H9 (cell line): ENCODE data around the gene SP3. TPM values are rescaled to one million over a fixed set of nuclear protein-coding genes. Genes with fewer than 3 reads are reported as not detected.

Experiments
- DNase-seq: peaks from one replicate; pipeline ENCODE4 v3.0.0-alpha.2; 2017
- H2AFZ ChIP-seq: one replicate; pipeline ENCODE4 v1.6.1; 2013; ENCODE audit warnings: mild to moderate bottlenecking, low read length, control low read depth, moderate library complexity
- H2AK5ac ChIP-seq: 2 replicates; pipeline ENCODE4 v1.6.1; 2013; ENCODE audit warnings: low read length, control low read depth, mixed read lengths; ENCODE audit not compliant: insufficient read length
- H2BK120ac ChIP-seq: one replicate; pipeline ENCODE4 v1.6.1; 2013; ENCODE audit warnings: low read depth, mild to moderate bottlenecking, low read length, control low read depth, inconsistent platforms; ENCODE audit not compliant: poor library complexity, severe bottlenecking
- H2BK12ac ChIP-seq: 2 replicates; pipeline ENCODE4 v1.6.1; 2013; ENCODE audit warnings: low read length, control low read depth, mixed read lengths, low read depth; ENCODE audit not compliant: insufficient read length
- H2BK15ac ChIP-seq: 2 replicates; pipeline ENCODE4 v1.6.1; 2013; ENCODE audit warnings: low read depth, low read length, control low read depth
- H2BK20ac ChIP-seq: one replicate; pipeline ENCODE4 v1.6.1; 2013; ENCODE audit warnings: low read depth, mild to moderate bottlenecking, low read length, control low read depth, inconsistent platforms; ENCODE audit not compliant: poor library complexity, severe bottlenecking
- H2BK5ac ChIP-seq: 2 replicates; pipeline ENCODE4 v1.6.1; 2013; ENCODE audit warnings: low read length, control low read depth, mixed read lengths; ENCODE audit not compliant: insufficient read length
- H3K14ac ChIP-seq: 2 replicates; pipeline ENCODE4 v1.6.1; 2013; ENCODE audit warnings: low read length, control low read depth; ENCODE audit not compliant: insufficient read depth
- H3K18ac ChIP-seq: 2 replicates; pipeline ENCODE4 v1.6.1; 2013; ENCODE audit warnings: low read depth, mild to moderate bottlenecking, mixed read lengths, low read length, control low read depth; ENCODE audit not compliant: insufficient read length
- H3K23ac ChIP-seq: 2 replicates; pipeline ENCODE4 v1.6.1; 2013; ENCODE audit warnings: low read length, control low read depth, mixed read lengths, low read depth; ENCODE audit not compliant: insufficient read length
- H3K23me2 ChIP-seq: 2 replicates; pipeline ENCODE4 v1.6.1; 2013; ENCODE audit warnings: low read depth, mild to moderate bottlenecking, mixed read lengths, low read length, control low read depth; ENCODE audit not compliant: insufficient read length, poor library complexity, severe bottlenecking
- H3K27ac ChIP-seq: 2 replicates; pipeline ENCODE4 v1.5.1; 2013; ENCODE audit warnings: low read length, control low read depth, mixed read lengths, low read depth; ENCODE audit not compliant: insufficient read length
- H3K27me3 ChIP-seq: 2 replicates; pipeline ENCODE4 v1.6.1; 2013; ENCODE audit warnings: low read length, control low read depth, inconsistent platforms; ENCODE audit not compliant: insufficient read depth
- H3K4ac ChIP-seq: 2 replicates; pipeline ENCODE4 v1.6.1; 2013; ENCODE audit warnings: low read depth, mild to moderate bottlenecking, control low read depth, inconsistent platforms, low read length, moderate library complexity
- H3K4me1 ChIP-seq: 2 replicates; pipeline ENCODE4 v1.6.1; 2013; ENCODE audit warnings: low read length, control low read depth, inconsistent platforms; ENCODE audit not compliant: insufficient read depth
- H3K4me2 ChIP-seq: 2 replicates; pipeline ENCODE4 v1.6.1; 2013; ENCODE audit warnings: low read length, control low read depth, mixed read lengths; ENCODE audit not compliant: insufficient read length, insufficient read depth
- H3K56ac ChIP-seq: 2 replicates; pipeline ENCODE4 v1.6.1; 2013; ENCODE audit warnings: low read depth, mild to moderate bottlenecking, mixed read lengths, low read length, control low read depth; ENCODE audit not compliant: insufficient read length
- H3K79me1 ChIP-seq: 2 replicates; pipeline ENCODE4 v1.6.1; 2013; ENCODE audit warnings: low read depth, mild to moderate bottlenecking, moderate library complexity, low read length, control low read depth, inconsistent platforms; ENCODE audit not compliant: insufficient read depth, poor library complexity, severe bottlenecking
- H3K79me2 ChIP-seq: 2 replicates; pipeline ENCODE4 v1.6.1; 2013; ENCODE audit warnings: low read length, control low read depth, inconsistent platforms; ENCODE audit not compliant: insufficient read depth
- H3K9ac ChIP-seq: 2 replicates; pipeline ENCODE4 v1.6.1; 2013; ENCODE audit warnings: low read length, control low read depth, mixed read lengths; ENCODE audit not compliant: insufficient read length; ENCODE audit errors: extremely low read depth
- H3K9me3 ChIP-seq: one replicate; pipeline ENCODE4 v1.6.1; 2013; ENCODE audit warnings: low read depth, low read length, inconsistent platforms; ENCODE audit not compliant: control insufficient read depth
- H3T11ph ChIP-seq: one replicate; pipeline ENCODE4 v1.6.1; 2013; ENCODE audit warnings: mild to moderate bottlenecking, low read length, control low read depth, inconsistent platforms
- H4K20me1 ChIP-seq: one replicate; pipeline ENCODE4 v1.6.1; 2013; ENCODE audit not compliant: control insufficient read depth, insufficient read length, insufficient read depth
- H4K5ac ChIP-seq: 2 replicates; pipeline ENCODE4 v1.6.1; 2013; ENCODE audit warnings: low read depth, mild to moderate bottlenecking, mixed read lengths, low read length, control low read depth; ENCODE audit not compliant: insufficient read length
- H4K8ac ChIP-seq: replicated peaks from 2 replicates; pipeline ENCODE4 v1.6.1; 2013; ENCODE audit warnings: low read length, control low read depth, mixed read lengths, low read depth; ENCODE audit not compliant: insufficient read length
- H4K91ac ChIP-seq: 2 replicates; pipeline ENCODE4 v1.6.1; 2013; ENCODE audit warnings: low read depth, mild to moderate bottlenecking, moderate library complexity, mixed read lengths, low read length, control low read depth; ENCODE audit not compliant: insufficient read length
- H3K27ac Mint-ChIP-seq, 3 experiments: 2 replicates in 2 of 3; 3 replicates in 1 of 3; pipeline ENCODE4 v1.8.0; 2020 to 2021; ENCODE audit warnings: mixed read lengths in 3 of 3, mild to moderate bottlenecking in 1 of 3, moderate library complexity in 1 of 3
- H3K27me3 Mint-ChIP-seq: 2 replicates; pipeline ENCODE4 v1.8.0; 2021; ENCODE audit warnings: low read depth, mild to moderate bottlenecking, moderate library complexity, mixed read lengths
- H3K36me3 Mint-ChIP-seq, 3 experiments: 2 replicates in 2 of 3; 3 replicates in 1 of 3; pipeline ENCODE4 v1.8.0; 2020 to 2021; ENCODE audit warnings: low read depth in 3 of 3, mixed read lengths in 3 of 3; ENCODE audit not compliant: insufficient read depth in 1 of 3
- H3K4me1 Mint-ChIP-seq, 2 experiments: 2 replicates each; pipeline ENCODE4 v1.8.0; 2020; ENCODE audit warnings: mixed read lengths in 2 of 2
- H3K4me3 Mint-ChIP-seq, 2 experiments: 2 replicates in 1 of 2; 3 replicates in 1 of 2; pipeline ENCODE4 v1.8.0; 2020 to 2021; ENCODE audit warnings: mild to moderate bottlenecking in 2 of 2, mixed read lengths in 2 of 2, moderate library complexity in 1 of 2
- H3K9me3 Mint-ChIP-seq, 2 experiments: 2 replicates in 1 of 2; 3 replicates in 1 of 2; pipeline ENCODE4 v1.8.0; 2020; ENCODE audit warnings: mild to moderate bottlenecking in 2 of 2, mixed read lengths in 2 of 2, moderate library complexity in 1 of 2
- CTCF ChIP-seq: fragments of 200-600 bp; sonication (generic); conservative IDR thresholded peaks from 3 replicates; pipeline ENCODE4 v1.8.0; 2021; ENCODE audit warnings: antibody characterized with exemption, mild to moderate bottlenecking
- WGBS: extraction: QIAGEN DNeasy Blood & Tissue Kit; methylation state at CpG from one replicate; pipeline ENCODE4 v1.1.7; 2013; ENCODE audit warnings: missing lambda C conversion rate, low lambda C conversion rate, mixed read lengths; ENCODE audit not compliant: insufficient read length; ENCODE audit errors: extremely low coverage; 5-methylcytosine and 5-hydroxymethylcytosine counted together
- total RNA-seq: library from RNA; stranded (reverse); gene quantifications from 2 replicates; pipeline ENCODE4 v1.2.1, GENCODE V29; 2021

The SP3 gene
- total RNA-seq, 1 experiment from 2014 or later: 86.3 TPM

- Histone ChIP-seq H3K23ac (no peak overlapping the region), H4K91ac (no peak overlapping the region), H3K27me3 (no peaks in the 10 kb centered on the region), H2AK5ac (no peak overlapping the region), H2BK15ac (no peak overlapping the region), H3K79me2 (no peaks in the 10 kb centered on the region), H3K27ac (no peak overlapping the region), H3T11ph (no peak overlapping the region), H4K5ac (no peak overlapping the region), H3K4ac (no peak overlapping the region), H2BK5ac (no peak overlapping the region), H2AFZ (no peak overlapping the region), H3K23me2 (no peaks in the 10 kb centered on the region), H3K4me2 (no peak overlapping the region), H2BK120ac (no peak overlapping the region), H3K56ac (no peak overlapping the region), H3K4me1 (no peaks in the 10 kb centered on the region), H3K14ac (no peak overlapping the region), H2BK20ac (no peak overlapping the region), H3K9me3 (no peaks in the 10 kb centered on the region), H3K9ac (no peak overlapping the region), H4K20me1 (no peaks in the 10 kb centered on the region), H4K8ac (no peak overlapping the region), H3K79me1 (no peaks in the 10 kb centered on the region), H2BK12ac (no peak overlapping the region), H3K18ac (no peak overlapping the region)
- H3K27me3 Mint-ChIP-seq: peaks cover 6% of the 10 kb centered on the region
- no peak for TF ChIP-seq CTCF
- no peaks in the 10 kb centered on the region for H3K9me3 Mint-ChIP-seq
- H3K27ac Mint-ChIP-seq: no peak overlapping the region
- WGBS: no CpG with 5 or more reads among the region's 2 CpGs
- no peak overlapping the region for H3K4me3 Mint-ChIP-seq
- no peaks in the 10 kb centered on the region for H3K36me3 Mint-ChIP-seq
- DNase-seq: no peak
- no peaks in the 10 kb centered on the region for H3K4me1 Mint-ChIP-seq
Observed at GRCh38 chr2:173997753-173998152, 32.6 kb upstream of the SP3 start.
